ENCODE measurements around the gene NUFIP2.
"Not testable (repeated sequence)": the region's sequence is repeated elsewhere in the genome, so short reads cannot be mapped to it uniquely, and the experiment has no call there.

NUFIP2 gene

GRCh38 chr17:29238133-29238850 is 55.7 kb downstream of the NUFIP2 start:
- no peak for DNase-seq (ENCODE audit: low read depth, low spot score)

DNA sequence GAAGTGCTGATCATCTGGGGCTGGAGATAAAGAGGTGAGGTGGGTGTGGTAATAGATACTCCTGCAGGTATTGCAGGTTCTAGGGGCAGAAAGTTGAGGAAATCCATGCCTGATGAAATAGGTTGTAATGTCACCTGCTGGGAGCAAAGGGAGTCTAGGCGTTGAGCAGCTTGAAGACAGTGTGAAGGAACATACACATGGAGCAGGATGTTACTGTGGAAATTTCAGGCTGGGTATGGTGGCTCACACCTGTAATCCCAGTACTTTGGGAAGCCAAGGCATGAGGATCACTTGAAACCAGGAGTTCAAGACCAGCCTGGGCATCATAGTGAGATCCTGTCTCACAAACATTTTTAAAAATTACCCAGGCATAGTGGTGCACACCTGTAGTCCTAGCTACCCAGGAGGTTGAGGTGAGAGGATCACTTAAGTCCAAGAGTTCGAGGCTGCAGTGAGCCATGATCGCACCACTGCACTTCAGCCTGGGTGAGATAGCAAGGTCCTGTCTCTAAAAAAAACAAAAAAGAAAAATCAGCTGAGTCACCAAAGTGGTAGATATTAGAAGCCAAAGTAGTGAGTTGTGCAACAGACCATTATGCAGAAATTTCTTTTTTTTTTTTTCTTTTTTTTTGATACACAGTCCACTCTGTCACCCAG is 56.3 kb downstream of the NUFIP2 start:
- no peak for DNase-seq (ENCODE audit: low read depth, low spot score)

- no peak for DNase-seq (ENCODE audit: low read depth, low spot score)
Observed at GRCh38 chr17:29235904-29236303, 58.0 kb downstream of the NUFIP2 start.

DNA sequence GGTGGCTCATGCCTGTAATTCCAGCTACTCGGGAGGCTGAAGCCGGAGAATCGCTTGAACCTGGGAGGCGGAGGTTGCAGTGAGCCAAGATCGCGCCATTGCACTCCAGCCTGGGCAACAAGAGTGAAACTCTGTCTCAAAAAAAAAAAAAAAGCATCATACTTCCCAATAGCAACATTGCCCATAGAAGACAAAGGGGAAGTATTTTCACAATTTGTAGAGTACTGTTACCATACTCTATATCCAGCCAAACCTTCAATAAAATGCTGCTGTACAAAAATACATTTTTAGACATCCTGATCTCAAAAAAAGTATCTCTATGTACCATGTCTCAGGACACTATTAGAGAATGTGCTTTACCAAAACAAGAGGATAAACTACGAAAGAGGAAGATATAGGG is 59.0 kb downstream of the NUFIP2 start:
- not testable (repeated sequence) for DNase-seq (ENCODE audit: low read depth, low spot score)

DNA sequence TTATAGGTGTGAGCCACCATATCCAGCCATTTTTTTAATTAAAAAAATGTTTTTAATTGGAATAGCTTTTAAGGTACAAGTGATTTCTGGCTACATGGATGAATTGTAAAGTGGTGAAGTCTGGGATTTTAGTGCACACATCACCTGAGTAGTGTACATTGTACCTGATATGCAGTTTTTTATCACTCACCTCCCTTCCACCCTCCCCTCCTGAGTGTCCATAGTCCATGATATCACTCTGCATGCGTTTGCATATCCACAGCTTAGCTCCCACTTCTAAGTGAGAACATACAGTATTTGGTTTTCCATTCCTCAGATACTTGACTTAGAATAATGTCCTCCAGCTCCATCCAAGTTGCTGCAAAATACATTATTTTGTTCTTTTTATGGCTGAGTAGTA is 60.6 kb downstream of the NUFIP2 start:
- DNase-seq (ENCODE audit: low read depth, low spot score) = no peak

GRCh38 chr17:29225396-29225795 is 68.6 kb downstream of the NUFIP2 start:
- DNase-seq (ENCODE audit: low read depth, low spot score) = no peak

- DNase-seq (ENCODE audit: low read depth, low spot score) = not testable (repeated sequence)
Observed at GRCh38 chr17:29221338-29221737, 72.6 kb downstream of the NUFIP2 start.

DNA sequence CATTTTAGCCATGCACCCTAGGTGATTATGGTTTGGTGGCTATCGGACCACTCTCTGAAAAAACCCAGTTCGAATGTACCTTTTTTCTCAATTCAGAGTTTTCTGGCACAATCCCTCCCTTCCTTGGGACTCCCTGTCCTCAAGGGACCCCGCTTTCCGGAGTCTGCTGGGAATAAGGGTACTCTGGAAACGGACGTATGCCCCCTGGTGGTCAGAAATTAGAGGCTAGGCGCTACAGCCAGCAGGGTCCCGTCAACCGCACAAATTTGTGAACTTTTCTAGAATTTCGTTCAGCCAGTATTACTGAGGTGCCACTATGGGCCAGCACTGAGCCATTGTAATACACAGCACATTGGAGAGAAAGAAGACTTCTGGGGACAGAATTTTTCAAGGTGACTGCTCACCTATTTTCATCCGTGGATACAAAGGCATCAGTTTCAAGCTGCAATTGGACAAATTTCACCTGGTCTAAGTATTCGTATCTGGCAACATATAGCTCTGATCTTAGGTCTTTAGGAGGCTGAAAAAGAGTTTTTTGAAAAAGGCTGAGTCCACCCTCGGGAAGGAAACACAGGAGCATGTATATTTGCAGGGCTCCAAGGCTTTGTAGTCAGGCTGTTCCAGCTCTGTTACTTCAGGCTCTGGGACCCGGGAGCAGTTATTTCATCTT is 74.4 kb downstream of the NUFIP2 start:
- DNase-seq (ENCODE audit: low read depth, low spot score) = peak; percentile 87

DNA sequence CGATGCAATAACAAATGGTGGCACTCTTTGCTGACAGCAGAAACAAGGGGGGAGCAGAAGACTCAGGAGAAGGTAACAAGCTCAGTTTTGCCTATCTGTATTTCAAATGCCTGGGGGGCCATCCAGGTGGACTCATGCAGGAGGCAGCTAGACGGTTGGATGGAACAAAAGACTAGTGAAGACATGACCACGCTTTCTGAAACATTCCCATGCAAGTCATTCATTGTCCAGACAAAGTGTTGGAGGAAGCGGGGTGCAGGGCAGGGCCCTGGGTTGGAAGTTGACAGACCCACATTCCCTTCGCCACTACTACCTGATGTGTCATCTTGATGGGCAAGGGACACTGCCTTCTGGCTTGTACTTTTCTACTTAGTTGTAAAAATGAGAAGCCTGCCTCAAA is 77.1 kb downstream of the NUFIP2 start:
- DNase-seq (ENCODE audit: low read depth, low spot score) = no peak

DNA sequence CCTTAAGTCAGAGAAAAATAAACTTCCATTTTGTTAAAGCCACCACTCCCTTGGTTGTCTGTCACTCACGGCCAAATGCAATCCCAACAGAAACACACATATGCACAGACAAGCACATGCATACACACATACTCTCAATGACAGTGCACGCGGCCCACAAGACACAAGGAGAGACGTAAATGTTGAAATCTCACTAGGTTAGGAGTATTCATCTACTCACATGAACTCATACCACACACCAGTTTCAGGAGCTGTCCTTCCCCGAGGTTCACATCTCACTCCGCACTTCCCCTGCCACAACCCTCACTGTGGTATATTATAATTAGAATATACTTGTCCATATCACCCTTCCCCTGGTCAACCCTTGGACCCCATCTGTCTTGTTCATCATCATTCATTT is 77.8 kb downstream of the NUFIP2 start:
- no peak for DNase-seq (ENCODE audit: low read depth, low spot score)

DNA sequence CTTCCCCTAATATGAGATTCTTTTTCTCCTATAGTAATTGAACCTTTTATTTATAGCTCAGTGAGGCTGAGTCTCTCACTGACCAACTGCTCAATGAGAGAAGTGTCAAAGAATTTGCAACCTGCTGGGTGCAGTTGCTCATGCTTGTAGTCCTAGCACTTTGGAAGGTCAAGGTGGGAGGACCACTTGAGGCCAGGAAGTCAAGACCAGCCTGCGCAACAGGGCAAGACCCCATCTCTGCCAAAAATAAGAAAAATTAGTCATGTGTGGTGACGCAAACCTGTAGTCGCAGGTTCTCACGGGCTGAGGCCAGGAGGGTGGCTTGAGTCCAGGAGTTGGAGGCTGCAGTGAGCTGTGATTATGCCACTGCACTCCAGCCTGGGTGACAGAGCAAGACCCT is 78.2 kb downstream of the NUFIP2 start:
- no peak for DNase-seq (ENCODE audit: low read depth, low spot score)

- no peak for DNase-seq (ENCODE audit: low read depth, low spot score)
Observed at GRCh38 chr17:29215174-29215573, 78.8 kb downstream of the NUFIP2 start.

DNA sequence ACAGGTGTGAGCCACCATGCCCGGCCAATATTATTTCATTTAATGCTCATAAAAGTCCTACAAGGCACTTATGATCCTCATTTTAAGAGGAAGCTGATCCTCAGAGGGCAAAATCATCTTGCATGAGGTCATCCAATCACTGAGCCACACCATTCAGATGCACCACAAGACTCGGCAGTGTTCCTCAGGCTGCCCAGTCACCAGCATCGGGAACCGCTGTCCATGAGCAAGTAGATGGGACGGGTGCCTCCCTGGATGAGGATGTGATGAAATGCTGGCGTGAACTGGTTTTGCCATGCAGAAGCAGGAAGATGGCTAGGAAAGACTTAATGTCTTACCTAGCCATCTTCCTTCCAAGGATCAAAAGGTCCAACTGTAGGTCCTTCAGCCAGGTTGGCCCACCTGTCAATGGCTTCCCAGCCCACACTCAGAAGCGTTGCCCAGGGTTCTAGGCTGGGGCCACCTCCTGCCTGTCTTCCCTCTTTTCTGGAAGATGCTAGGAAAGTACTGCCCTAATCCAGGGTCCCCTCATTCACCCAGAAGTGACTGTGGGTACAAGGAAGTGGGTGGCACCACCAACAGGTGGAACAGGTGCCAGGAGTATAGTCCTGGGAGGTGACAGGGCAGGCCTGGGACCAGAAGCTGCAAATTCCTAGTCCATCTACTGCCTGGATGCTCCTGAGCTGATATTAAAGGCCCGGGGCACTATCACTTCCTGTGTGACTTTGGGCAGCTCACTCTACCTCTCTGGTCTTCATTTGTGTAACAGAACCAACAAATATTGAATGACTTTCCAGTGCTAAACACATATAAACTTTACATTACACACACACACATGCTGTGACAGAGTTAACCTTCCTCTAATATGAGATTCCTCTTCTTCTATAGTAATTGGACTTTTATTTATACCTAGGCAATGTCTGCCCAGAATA is 79.5 kb downstream of the NUFIP2 start:
- DNase-seq (ENCODE audit: low read depth, low spot score) = no peak

GRCh38 chr17:29212681-29213121 is 81.2 kb downstream of the NUFIP2 start:
- DNase-seq (ENCODE audit: low read depth, low spot score) = no peak

GRCh38 chr17:29212094-29212631 is 81.8 kb downstream of the NUFIP2 start:
- DNase-seq (ENCODE audit: low read depth, low spot score) = no peak

GRCh38 chr17:29210879-29211278 is 83.1 kb downstream of the NUFIP2 start:
- DNase-seq (ENCODE audit: low read depth, low spot score) = no peak

DNA sequence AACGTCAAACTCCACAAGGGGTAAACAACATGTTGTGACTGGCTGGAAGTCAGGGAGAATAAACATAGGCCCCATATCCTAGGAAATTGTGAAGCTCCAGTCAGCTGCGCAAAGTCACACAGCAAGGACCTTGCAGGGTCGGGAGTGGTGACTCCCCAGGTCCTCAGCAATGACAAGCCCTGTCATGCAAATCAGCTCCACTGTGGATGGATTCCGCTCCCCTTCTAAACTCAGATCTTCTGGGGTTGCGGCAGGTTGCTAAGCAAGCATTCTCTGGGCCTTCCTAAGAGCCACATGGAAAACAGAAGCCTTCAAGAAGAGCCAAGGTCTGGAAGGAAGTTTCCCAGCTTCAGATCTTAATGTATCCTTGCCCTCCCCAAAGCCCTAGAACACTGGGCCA is 84.9 kb downstream of the NUFIP2 start:
- no peak for DNase-seq (ENCODE audit: low read depth, low spot score)

- peak; percentile 23 for DNase-seq (ENCODE audit: low read depth, low spot score)
Observed at GRCh38 chr17:29207975-29208374, 86.0 kb downstream of the NUFIP2 start.
